Measurements from ENCODE around the gene C11orf52. TPM values are rescaled to one million over a fixed set of nuclear protein-coding genes. Genes with fewer than 3 reads are reported as not detected.

The C11orf52 gene, protein sequence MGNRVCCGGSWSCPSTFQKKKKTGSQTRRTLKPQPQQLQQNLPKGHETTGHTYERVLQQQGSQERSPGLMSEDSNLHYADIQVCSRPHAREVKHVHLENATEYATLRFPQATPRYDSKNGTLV
- not detected in 2 replicates for total RNA-seq (2014; rRNA removed; shearing (Covaris generic); ENCODE audit: low replicate concordance)

DNA sequence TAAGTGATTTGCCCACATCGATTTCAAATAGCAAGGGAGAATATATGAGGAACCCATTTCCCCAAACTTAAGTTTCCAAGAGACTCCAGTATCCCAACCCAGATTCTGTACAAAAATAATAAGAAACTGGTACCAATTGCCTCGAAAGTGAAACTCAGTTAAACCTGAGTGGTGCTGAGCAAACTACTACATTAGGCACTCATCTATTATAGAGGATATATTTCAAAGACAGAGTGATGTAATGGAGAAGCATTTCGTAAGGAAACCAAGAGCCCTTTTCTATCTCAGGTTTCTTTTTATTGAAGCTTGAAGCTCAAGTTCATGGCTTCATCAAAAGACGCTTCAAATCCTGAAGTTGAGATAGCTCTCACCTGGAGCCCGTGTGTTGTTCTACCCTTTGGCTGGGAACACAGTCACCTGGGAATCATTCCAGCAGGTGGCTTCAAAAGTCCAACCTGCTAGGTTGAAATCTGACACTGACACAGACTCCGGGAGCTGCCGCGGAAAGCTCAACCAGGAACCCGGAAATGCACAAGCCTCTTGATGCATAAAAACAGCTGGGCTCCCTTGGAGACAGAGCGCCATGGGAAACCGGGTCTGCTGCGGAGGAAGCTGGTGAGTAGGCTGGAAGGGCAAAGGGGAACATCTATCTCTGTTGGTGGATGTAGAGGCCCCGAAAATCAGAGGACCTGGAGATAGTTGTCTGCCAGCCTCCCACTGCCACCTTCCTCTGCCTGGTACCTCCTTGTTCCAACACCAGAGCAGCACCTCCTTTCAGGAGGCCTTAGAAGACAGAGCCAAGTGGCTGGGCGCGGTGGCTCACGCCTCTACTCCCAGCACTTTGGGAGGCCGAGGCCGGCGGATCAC lies at the start of gene C11orf52:
TSS of gene C11orf52 (plus strand) at position 524 of the 867 bp plus-strand sequence. CDS start at position 584, 60 bp downstream.
- Histone ChIP-seq H4K20me1 (ENCODE audit: insufficient read depth, low read depth, low read length) (no peaks in the 10 kb centered on the region), H3K4me3 (ENCODE audit: low read length) (no peak within 1 kb of the TSS), H3K4me2 (ENCODE audit: low read depth, low read length, poor library complexity, severe bottlenecking) (no peak within 1 kb of the TSS), H2AFZ (ENCODE audit: low read length) (no peak within 1 kb of the TSS), H3K79me2 (ENCODE audit: low read length) (no peaks in the 10 kb centered on the region), H3K27ac (ENCODE audit: low read length) (no peak within 1 kb of the TSS), H3K9me3 (ENCODE audit: low read length) (no peaks in the 10 kb centered on the region), H3K9me2 (replicated peaks; ENCODE audit: insufficient read depth, low read length) (no peaks in the 10 kb centered on the region), H3K4me1 (ENCODE audit: low read length) (peaks cover 4% of the 10 kb centered on the region), H3K9ac (ENCODE audit: low read length) (no peak within 1 kb of the TSS), H3K36me3 (ENCODE audit: insufficient read depth, low read length) (no peaks in the 10 kb centered on the region), H3K27me3 (ENCODE audit: low read length) (no peaks in the 10 kb centered on the region)
- DNase-seq: no peak

DNA sequence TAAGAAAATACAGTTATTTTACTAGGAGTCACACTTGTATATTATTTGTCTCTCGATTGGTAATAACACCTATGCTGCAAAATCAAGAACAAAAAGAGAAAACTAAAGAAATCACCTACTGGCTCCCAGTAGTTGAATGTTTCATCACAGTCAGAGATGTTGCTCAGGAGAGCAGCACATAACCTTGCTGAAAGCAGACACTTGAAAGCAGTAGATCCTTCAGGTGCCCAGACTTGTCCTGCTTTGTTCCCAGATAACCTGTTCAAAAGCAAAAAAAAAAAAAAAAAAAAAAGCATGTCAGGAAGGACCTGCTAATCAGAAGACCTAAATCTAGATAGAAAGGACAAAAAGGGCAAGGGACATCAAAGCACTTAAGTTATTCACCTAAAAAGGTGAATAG lies 48.6 kb upstream of the C11orf52 start:
- H3K4me3 ChIP-seq (ENCODE audit: low read length): peak overlapping the region; percentile 88; the same call in 1 of the 2 replicates
- no peak for DNase-seq
- H4K20me1 ChIP-seq (ENCODE audit: insufficient read depth, low read depth, low read length): no peaks in the 10 kb centered on the region
- no peak overlapping the region for H2AFZ ChIP-seq (ENCODE audit: low read length)
- H3K27ac ChIP-seq (ENCODE audit: low read length): no peak overlapping the region
- H3K4me1 ChIP-seq (ENCODE audit: low read length): peaks cover 16% of the 10 kb centered on the region
- peaks cover 3% of the 10 kb centered on the region; the same call in 1 of the 2 replicates for H3K36me3 ChIP-seq (ENCODE audit: insufficient read depth, low read length)
- H3K9me3 ChIP-seq (ENCODE audit: low read length): no peaks in the 10 kb centered on the region
- no peaks in the 10 kb centered on the region for H3K9me2 ChIP-seq (replicated peaks; ENCODE audit: insufficient read depth, low read length)
- H3K27me3 ChIP-seq (ENCODE audit: low read length): no peaks in the 10 kb centered on the region
- H3K79me2 ChIP-seq (ENCODE audit: low read length): peaks cover 8% of the 10 kb centered on the region; the same call in 1 of the 2 replicates
- H3K4me2 ChIP-seq (ENCODE audit: low read depth, low read length, poor library complexity, severe bottlenecking): peak overlapping the region; percentile 98
- peak overlapping the region; percentile 81; the same call in 1 of the 2 replicates for H3K9ac ChIP-seq (ENCODE audit: low read length)

DNA sequence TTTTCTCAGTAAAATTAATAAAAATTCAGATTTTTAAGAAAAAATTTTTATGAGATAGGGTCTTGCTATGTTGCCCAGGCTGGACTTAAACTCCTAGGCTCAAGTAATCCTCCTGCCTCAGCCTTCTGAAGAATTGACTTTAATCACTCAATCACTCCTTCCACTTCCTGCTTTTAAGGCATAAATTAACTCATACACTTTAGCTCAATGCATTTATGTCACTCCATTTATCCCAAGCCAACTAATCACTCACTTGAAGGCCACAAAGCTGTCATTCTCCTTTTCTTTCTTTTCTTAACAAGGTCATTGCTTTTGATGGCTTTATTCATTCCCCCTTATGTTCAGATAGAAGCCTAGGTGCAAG lies 48.2 kb upstream of the C11orf52 start:
- Histone ChIP-seq H3K9ac (ENCODE audit: low read length) (peak overlapping the region; percentile 81), H4K20me1 (ENCODE audit: insufficient read depth, low read depth, low read length) (no peaks in the 10 kb centered on the region), H3K27ac (ENCODE audit: low read length) (peak overlapping the region; percentile 64), H3K4me2 (ENCODE audit: low read depth, low read length, poor library complexity, severe bottlenecking) (peak overlapping the region; percentile 98), H3K4me3 (ENCODE audit: low read length) (peak overlapping the region; percentile 88), H3K9me3 (ENCODE audit: low read length) (no peaks in the 10 kb centered on the region), H3K9me2 (replicated peaks; ENCODE audit: insufficient read depth, low read length) (no peaks in the 10 kb centered on the region), H3K4me1 (ENCODE audit: low read length) (peaks cover 16% of the 10 kb centered on the region), H2AFZ (ENCODE audit: low read length) (no peak overlapping the region), H3K27me3 (ENCODE audit: low read length) (no peaks in the 10 kb centered on the region), H3K79me2 (ENCODE audit: low read length) (peaks cover 8% of the 10 kb centered on the region; the same call in 1 of the 2 replicates), H3K36me3 (ENCODE audit: insufficient read depth, low read length) (no peaks in the 10 kb centered on the region)
- no peak for DNase-seq

DNA sequence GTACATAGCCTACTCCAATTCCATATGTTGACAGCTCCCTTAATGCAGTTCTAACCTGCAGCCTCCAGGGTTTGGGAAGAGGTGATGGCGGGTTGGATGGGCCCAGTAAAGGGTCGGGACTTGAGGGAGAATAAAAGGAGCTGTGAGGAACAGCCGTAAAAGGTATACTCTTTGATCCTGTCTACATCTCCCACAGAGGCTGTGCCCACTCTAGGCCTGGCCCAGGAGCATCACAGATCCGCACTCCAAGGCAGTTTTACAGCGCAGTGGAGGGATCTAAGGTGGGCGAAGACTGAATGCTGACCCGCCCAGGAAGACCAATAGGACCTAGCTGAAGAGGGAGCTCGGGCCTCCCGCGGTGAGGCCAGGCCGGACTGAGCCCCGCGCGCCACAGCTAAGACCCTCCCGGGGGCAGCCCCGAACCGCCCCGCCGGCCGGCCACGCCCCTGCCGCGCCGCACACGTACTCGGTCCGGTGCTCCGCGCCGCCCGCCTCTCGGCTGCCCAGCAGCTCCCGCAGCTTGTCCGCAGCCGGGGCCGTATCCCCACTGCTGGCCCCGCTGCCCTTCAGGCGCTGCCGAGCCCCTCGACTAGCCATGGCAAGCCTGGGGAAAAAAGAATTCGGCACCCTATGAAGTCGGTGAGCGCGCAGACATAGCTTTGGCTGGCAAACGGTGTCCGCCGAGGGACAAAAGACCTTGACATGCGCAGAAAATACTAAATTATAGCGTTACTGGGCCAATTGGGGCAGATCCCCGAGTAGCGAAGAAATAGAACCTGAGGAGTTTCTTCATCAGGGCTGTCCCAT lies 47.6 kb upstream of the C11orf52 start, which contains the start of gene ALG9:
TSS of gene ALG9 (minus strand) at position 696 of the 807 bp plus-strand sequence. CDS start at position 597, 99 bp downstream.
- H3K4me3 ChIP-seq (ENCODE audit: low read length): peak within 1 kb of the TSS; percentile 88
- no peaks in the 10 kb centered on the region for H3K36me3 ChIP-seq (ENCODE audit: insufficient read depth, low read length)
- peak within 1 kb of the TSS; percentile 98 for H3K4me2 ChIP-seq (ENCODE audit: low read depth, low read length, poor library complexity, severe bottlenecking)
- H4K20me1 ChIP-seq (ENCODE audit: insufficient read depth, low read depth, low read length): no peaks in the 10 kb centered on the region
- peaks cover 8% of the 10 kb centered on the region; the same call in 1 of the 2 replicates for H3K79me2 ChIP-seq (ENCODE audit: low read length)
- peak within 1 kb of the TSS; percentile 81 for H3K9ac ChIP-seq (ENCODE audit: low read length)
- peak within 1 kb of the TSS; percentile 71 for H2AFZ ChIP-seq (ENCODE audit: low read length)
- peak within 1 kb of the TSS; percentile 64 for H3K27ac ChIP-seq (ENCODE audit: low read length)
- H3K9me3 ChIP-seq (ENCODE audit: low read length): no peaks in the 10 kb centered on the region
- DNase-seq: peak; percentile 83
- H3K27me3 ChIP-seq (ENCODE audit: low read length): no peaks in the 10 kb centered on the region
- peaks cover 16% of the 10 kb centered on the region for H3K4me1 ChIP-seq (ENCODE audit: low read length)
- no peaks in the 10 kb centered on the region for H3K9me2 ChIP-seq (replicated peaks; ENCODE audit: insufficient read depth, low read length)

DNA sequence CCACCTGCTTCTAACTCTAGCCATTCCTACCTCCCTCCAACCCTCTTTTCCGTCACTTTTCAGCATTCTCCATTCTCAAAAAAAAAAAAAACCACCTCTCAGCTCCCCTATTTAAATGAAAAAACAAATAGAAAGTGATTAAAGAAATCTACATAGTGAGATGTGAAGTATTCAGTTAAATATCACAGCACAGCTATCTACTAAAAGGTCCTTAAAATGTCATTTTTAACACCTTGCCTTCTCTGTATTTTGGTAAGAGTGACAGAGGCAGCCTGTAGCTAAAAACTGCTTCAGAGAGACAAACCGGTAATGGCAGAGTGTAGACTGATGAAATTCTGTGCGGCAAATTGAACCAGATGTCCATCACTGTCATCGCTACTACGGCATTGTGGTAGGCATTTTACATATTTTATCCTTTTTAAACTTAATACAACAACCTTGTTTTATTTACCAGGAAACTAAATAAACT lies 47.0 kb upstream of the C11orf52 start:
- peak overlapping the region; percentile 88 for H3K4me3 ChIP-seq (ENCODE audit: low read length)
- peak overlapping the region; percentile 81 for H3K9ac ChIP-seq (ENCODE audit: low read length)
- peak overlapping the region; percentile 64 for H3K27ac ChIP-seq (ENCODE audit: low read length)
- H2AFZ ChIP-seq (ENCODE audit: low read length): peak overlapping the region; percentile 71; the same call in 1 of the 2 replicates
- H4K20me1 ChIP-seq (ENCODE audit: insufficient read depth, low read depth, low read length): no peaks in the 10 kb centered on the region
- H3K27me3 ChIP-seq (ENCODE audit: low read length): no peaks in the 10 kb centered on the region
- H3K4me1 ChIP-seq (ENCODE audit: low read length): peaks cover 16% of the 10 kb centered on the region
- no peaks in the 10 kb centered on the region for H3K9me3 ChIP-seq (ENCODE audit: low read length)
- H3K36me3 ChIP-seq (ENCODE audit: insufficient read depth, low read length): no peaks in the 10 kb centered on the region
- peak overlapping the region; percentile 98 for H3K4me2 ChIP-seq (ENCODE audit: low read depth, low read length, poor library complexity, severe bottlenecking)
- peak; percentile 49 for DNase-seq
- peaks cover 8% of the 10 kb centered on the region; the same call in 1 of the 2 replicates for H3K79me2 ChIP-seq (ENCODE audit: low read length)
- no peaks in the 10 kb centered on the region for H3K9me2 ChIP-seq (replicated peaks; ENCODE audit: insufficient read depth, low read length)

DNA sequence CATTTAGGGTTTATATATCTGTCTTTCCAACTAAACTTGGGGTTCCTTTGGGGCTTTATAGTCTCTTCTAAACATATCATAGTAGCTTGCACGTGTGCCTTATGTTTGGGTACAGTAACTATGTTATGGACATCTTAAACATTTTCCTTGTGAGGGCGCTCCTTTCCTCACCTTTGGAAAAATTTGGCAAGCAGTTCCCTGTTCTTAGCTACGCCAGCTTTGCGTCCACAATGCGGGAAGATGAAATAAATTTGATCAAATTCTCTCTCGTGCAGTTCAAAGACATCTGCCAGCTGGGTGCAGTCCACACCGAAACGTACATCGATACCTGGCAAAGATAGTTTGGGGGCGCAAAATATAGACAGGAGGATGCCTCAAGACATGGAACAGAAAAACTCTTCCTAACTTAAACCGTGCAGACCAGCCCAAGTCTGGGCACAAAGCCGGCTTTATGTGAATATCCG lies 40.3 kb upstream of the C11orf52 start:
- H3K79me2 ChIP-seq (ENCODE audit: low read length): peaks cover 19% of the 10 kb centered on the region
- H2AFZ ChIP-seq (ENCODE audit: low read length): peak overlapping the region; percentile 24; the same call in 1 of the 2 replicates
- H4K20me1 ChIP-seq (ENCODE audit: insufficient read depth, low read depth, low read length): no peaks in the 10 kb centered on the region
- peak overlapping the region; percentile 72; the same call in 1 of the 2 replicates for H3K27ac ChIP-seq (ENCODE audit: low read length)
- peaks cover 13% of the 10 kb centered on the region for H3K4me1 ChIP-seq (ENCODE audit: low read length)
- DNase-seq: no peak
- peak overlapping the region; percentile 92 for H3K9ac ChIP-seq (ENCODE audit: low read length)
- no peaks in the 10 kb centered on the region for H3K36me3 ChIP-seq (ENCODE audit: insufficient read depth, low read length)
- no peaks in the 10 kb centered on the region for H3K9me2 ChIP-seq (replicated peaks; ENCODE audit: insufficient read depth, low read length)
- H3K27me3 ChIP-seq (ENCODE audit: low read length): no peaks in the 10 kb centered on the region
- H3K4me3 ChIP-seq (ENCODE audit: low read length): peak overlapping the region; percentile 95
- H3K9me3 ChIP-seq (ENCODE audit: low read length): no peaks in the 10 kb centered on the region
- H3K4me2 ChIP-seq (ENCODE audit: low read depth, low read length, poor library complexity, severe bottlenecking): peak overlapping the region; percentile 97

DNA sequence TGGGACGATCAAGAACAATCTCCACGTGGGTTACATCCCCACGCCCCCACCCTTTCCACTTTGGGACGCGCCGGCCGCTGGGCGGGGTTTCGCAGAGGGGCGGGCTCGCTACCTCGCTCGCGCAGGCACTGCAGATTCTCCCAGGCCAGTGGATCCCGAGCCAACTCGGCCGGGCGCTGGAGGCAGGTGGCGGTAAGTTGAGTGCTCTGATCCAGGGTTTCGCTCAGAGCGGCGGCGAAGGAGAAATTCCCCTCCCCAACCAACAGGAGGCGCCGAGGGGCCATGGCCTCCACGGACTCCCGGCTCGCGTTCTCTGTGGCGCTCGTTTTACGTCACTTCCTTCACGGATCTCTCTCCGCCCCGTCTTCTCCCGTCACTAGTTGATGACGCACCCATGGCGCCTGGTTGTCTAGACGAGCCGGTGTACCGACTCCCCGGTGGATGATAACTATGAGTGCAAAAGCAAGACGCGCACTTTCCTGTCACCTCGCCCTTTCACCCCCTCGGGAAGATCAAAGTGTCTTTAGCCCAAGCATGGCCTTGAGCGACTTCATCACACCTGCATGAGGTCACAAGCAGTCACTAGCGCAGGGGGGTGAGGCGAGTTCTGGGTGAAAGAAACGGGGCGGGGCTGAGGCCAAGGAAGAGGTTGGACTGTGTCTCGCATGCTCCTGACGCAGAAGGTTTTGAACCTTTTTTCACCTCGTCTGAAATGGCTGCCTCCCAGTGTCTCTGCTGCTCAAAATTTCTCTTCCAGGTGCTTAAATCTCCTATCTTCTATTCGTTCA lies 39.7 kb upstream of the C11orf52 start, which contains the start of the genes CFAP68 and FDXACB1:
TSS of gene CFAP68 (plus strand) at position 693 of the 788 bp plus-strand sequence. CDS start at position 713, 20 bp downstream.
TSS of gene FDXACB1 (minus strand) at position 317 of the 788 bp plus-strand sequence. CDS start at position 284, 33 bp downstream.
- Histone ChIP-seq H3K27ac (ENCODE audit: low read length) (peak within 1 kb of the TSS; percentile 72), H3K9ac (ENCODE audit: low read length) (peak within 1 kb of the TSS; percentile 92), H3K4me3 (ENCODE audit: low read length) (peak within 1 kb of the TSS; percentile 95), H3K27me3 (ENCODE audit: low read length) (no peaks in the 10 kb centered on the region), H2AFZ (ENCODE audit: low read length) (peak within 1 kb of the TSS; percentile 86; the same call in 1 of the 2 replicates), H3K4me1 (ENCODE audit: low read length) (peaks cover 13% of the 10 kb centered on the region), H4K20me1 (ENCODE audit: insufficient read depth, low read depth, low read length) (no peaks in the 10 kb centered on the region), H3K9me2 (replicated peaks; ENCODE audit: insufficient read depth, low read length) (no peaks in the 10 kb centered on the region), H3K9me3 (ENCODE audit: low read length) (no peaks in the 10 kb centered on the region), H3K4me2 (ENCODE audit: low read depth, low read length, poor library complexity, severe bottlenecking) (peak within 1 kb of the TSS; percentile 97), H3K79me2 (ENCODE audit: low read length) (peaks cover 19% of the 10 kb centered on the region), H3K36me3 (ENCODE audit: insufficient read depth, low read length) (no peaks in the 10 kb centered on the region)
- peak; percentile 94 for DNase-seq
